Osteocyte (in vitro differentiated cells): ENCODE data around the gene DCUN1D3. TPM values are rescaled to one million over a fixed set of nuclear protein-coding genes. Genes with fewer than 3 reads are reported as not detected.
A peak's percentile ranks its signal among the peaks of the same experiment; 100 is the strongest.

Experiments
- DNase-seq: peaks from one replicate; pipeline ENCODE4 v3.0.0; 2021; ENCODE audit warnings: mixed read lengths; ENCODE audit not compliant: unreplicated experiment; ENCODE audit errors: extremely low spot score
- H3K27ac Mint-ChIP-seq: one replicate; pipeline ENCODE4 v1.8.0; 2021; ENCODE audit warnings: mild to moderate bottlenecking, mixed read lengths; ENCODE audit not compliant: unreplicated experiment
- H3K27me3 Mint-ChIP-seq: one replicate; pipeline ENCODE4 v1.8.0; 2021; ENCODE audit warnings: mixed read lengths; ENCODE audit not compliant: unreplicated experiment
- H3K36me3 Mint-ChIP-seq: one replicate; pipeline ENCODE4 v1.8.0; 2021; ENCODE audit warnings: mixed read lengths; ENCODE audit not compliant: unreplicated experiment
- H3K4me1 Mint-ChIP-seq: one replicate; pipeline ENCODE4 v1.8.0; 2021; ENCODE audit warnings: mixed read lengths; ENCODE audit not compliant: unreplicated experiment
- H3K4me3 Mint-ChIP-seq: one replicate; pipeline ENCODE4 v1.8.0; 2021; ENCODE audit warnings: mild to moderate bottlenecking, moderate library complexity, mixed read lengths; ENCODE audit not compliant: unreplicated experiment
- H3K9me3 Mint-ChIP-seq: one replicate; pipeline ENCODE4 v1.8.0; 2021; ENCODE audit warnings: mixed read lengths; ENCODE audit not compliant: unreplicated experiment
- total RNA-seq: library from RNA; stranded (reverse); gene quantifications from 2 replicates; pipeline ENCODE4 v1.2.1, GENCODE V29; 2021
- TF ChIP-seq, protein P1 (sequence below): fragments of 200-600 bp; sonication (generic); IDR thresholded peaks from 2 replicates; pipeline ENCODE4 v1.5.0; 2021; ENCODE audit warnings: antibody characterized with exemption, mild to moderate bottlenecking, moderate library complexity

DCUN1D3 gene
- total RNA-seq, 1 donor from 2014 or later = 19.3 TPM

DNA sequence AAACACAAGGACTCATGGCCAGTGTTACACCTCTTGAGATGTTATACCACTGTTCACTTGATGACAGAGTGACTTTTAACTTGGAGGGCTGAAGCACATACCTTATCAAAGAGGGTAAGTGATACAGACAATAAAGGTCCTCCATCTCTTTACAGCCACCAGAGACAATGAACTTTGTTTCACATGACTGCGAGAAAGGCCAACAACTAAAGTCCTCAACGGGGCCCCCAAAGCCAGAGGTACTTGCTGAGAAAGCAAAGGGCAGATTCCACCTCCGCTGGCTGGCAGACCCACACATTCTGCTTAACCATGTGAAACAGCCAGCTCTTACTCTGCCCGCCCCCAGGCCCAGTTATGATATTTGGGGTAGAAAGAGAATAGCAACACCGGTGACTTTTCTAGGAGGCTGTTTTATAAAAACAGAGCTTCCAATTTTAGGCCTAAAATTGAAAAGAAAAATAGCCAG is 21.4 kb downstream of the DCUN1D3 start:
- Mint-ChIP-seq H3K27ac (peak overlapping the region; percentile 88), H3K9me3 (no peaks in the 10 kb centered on the region), H3K27me3 (no peaks in the 10 kb centered on the region), H3K4me1 (peaks cover 52% of the 10 kb centered on the region), H3K36me3 (peaks cover 5% of the 10 kb centered on the region), H3K4me3 (peak overlapping the region; percentile 34)
- TF ChIP-seq, protein P1, sequence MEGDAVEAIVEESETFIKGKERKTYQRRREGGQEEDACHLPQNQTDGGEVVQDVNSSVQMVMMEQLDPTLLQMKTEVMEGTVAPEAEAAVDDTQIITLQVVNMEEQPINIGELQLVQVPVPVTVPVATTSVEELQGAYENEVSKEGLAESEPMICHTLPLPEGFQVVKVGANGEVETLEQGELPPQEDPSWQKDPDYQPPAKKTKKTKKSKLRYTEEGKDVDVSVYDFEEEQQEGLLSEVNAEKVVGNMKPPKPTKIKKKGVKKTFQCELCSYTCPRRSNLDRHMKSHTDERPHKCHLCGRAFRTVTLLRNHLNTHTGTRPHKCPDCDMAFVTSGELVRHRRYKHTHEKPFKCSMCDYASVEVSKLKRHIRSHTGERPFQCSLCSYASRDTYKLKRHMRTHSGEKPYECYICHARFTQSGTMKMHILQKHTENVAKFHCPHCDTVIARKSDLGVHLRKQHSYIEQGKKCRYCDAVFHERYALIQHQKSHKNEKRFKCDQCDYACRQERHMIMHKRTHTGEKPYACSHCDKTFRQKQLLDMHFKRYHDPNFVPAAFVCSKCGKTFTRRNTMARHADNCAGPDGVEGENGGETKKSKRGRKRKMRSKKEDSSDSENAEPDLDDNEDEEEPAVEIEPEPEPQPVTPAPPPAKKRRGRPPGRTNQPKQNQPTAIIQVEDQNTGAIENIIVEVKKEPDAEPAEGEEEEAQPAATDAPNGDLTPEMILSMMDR = no peak
- no peak for DNase-seq

DNA sequence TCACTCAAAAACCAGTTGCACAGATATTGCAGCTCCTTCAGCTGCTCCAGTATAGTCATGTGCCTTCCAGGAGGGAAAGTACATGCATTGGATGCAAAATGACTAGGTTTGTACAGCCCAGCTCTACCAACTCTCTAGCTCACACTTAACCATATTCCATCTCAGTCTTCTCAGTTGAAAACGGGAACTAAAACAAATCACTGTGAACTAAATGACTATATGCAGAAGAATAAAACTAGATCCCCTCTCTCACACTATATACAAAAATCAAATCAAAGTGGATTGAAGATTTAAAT is 24.9 kb downstream of the DCUN1D3 start:
- H3K27me3 Mint-ChIP-seq = no peaks in the 10 kb centered on the region
- TF ChIP-seq, protein P1 = no peak
- H3K4me3 Mint-ChIP-seq = no peak overlapping the region
- no peaks in the 10 kb centered on the region for H3K9me3 Mint-ChIP-seq
- H3K27ac Mint-ChIP-seq = peak overlapping the region; percentile 5
- DNase-seq = no peak
- peaks cover 8% of the 10 kb centered on the region for H3K36me3 Mint-ChIP-seq
- peaks cover 53% of the 10 kb centered on the region for H3K4me1 Mint-ChIP-seq

DNA sequence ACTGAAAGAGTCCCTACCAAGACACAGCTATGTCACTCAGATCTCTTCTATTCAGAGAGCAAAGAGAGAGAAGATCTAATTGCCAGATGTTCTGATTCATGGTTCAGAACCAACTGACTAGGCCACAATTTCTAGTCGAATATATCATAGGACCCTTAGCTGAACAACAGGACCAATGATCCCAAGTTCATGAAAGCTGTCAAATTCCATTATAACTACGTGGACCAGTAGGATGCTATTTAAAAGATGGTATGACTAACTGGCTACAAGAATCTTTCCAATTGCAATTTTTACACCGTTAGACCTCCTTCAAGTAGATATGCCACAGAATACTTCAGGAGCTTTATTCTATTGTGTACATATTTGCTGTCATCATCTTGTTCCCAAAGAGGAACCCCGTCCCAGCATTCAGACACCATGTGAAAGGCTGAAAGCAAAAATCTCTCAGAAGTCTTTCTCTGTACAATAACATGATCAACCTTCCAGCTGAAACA is 26.0 kb downstream of the DCUN1D3 start:
- H3K4me3 Mint-ChIP-seq = no peak overlapping the region
- no peak for DNase-seq
- H3K27ac Mint-ChIP-seq = no peak overlapping the region
- H3K36me3 Mint-ChIP-seq = peaks cover 8% of the 10 kb centered on the region
- peaks cover 46% of the 10 kb centered on the region for H3K4me1 Mint-ChIP-seq
- TF ChIP-seq, protein P1 = no peak
- no peaks in the 10 kb centered on the region for H3K27me3 Mint-ChIP-seq
- H3K9me3 Mint-ChIP-seq = no peaks in the 10 kb centered on the region

DNA sequence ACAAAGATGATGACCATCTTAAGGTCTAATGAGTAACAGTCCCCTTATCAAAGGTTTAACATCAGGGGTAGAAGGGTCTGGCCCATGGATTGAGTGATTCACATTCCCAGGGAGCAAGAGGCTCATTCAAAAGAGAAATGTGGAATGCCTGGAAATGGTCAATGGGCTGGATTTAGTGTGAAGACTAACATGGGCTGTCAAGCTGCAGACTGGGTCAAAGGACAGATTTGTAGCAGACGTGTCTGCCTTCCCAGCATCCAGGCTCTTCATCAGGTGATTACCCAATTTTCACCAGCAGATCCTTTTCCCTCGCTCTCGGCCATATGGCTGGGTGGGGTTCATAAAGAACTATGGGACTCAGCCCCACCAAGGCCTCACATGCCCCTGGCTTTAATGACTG is 26.8 kb downstream of the DCUN1D3 start:
- DNase-seq = no peak
- Mint-ChIP-seq H3K9me3 (no peaks in the 10 kb centered on the region), H3K4me1 (peaks cover 46% of the 10 kb centered on the region), H3K36me3 (peaks cover 8% of the 10 kb centered on the region), H3K27ac (no peak overlapping the region), H3K27me3 (no peaks in the 10 kb centered on the region), H3K4me3 (no peak overlapping the region)
- TF ChIP-seq, protein P1 = no peak

DNA sequence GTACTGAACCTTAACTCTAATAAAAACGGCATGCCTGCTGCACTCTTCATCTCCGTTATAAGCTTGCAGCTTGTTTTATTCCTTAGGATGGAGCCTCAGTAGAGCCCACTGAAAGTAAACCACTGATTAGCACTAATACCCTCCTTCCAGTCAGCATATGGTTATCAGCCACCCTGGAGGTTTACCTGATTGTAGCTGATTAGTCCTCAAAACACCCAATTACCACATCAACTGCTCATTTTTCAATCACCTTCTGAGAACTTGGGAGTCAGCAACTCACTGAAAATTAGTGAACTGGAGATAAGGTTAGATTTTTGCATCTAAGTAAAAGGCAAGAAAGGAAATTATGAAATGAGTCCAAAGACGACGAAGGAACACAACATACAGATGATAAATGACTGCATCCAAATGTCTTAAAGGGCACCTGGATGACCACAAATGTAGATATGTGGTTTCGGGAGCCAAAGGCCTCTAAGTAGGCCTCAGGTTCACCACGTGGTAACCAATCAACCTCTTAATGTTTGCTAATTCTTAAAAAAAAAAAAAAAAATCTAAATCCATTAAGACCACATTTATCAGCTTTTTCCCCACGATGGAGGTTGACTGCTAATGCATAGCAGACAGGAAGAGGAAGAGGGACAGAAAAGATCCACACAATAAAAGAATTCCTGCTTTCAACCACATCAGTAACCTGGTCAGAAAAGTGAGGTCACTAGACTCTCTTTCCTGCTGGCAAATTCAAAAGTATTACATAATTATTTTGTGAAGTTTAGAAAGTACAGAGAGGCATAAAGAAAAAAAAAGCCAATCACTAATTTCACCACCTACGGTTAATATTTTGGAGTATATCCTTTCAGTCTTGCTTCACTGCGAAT is 28.0 kb downstream of the DCUN1D3 start:
- Mint-ChIP-seq H3K4me3 (no peak overlapping the region), H3K4me1 (peaks cover 46% of the 10 kb centered on the region), H3K27ac (no peak overlapping the region), H3K36me3 (peaks cover 8% of the 10 kb centered on the region), H3K9me3 (no peaks in the 10 kb centered on the region), H3K27me3 (no peaks in the 10 kb centered on the region)
- no peak for DNase-seq
- TF ChIP-seq, protein P1 = no peak
